ENCODE data around the gene IGF2BP1. TPM values are rescaled to one million over a fixed set of nuclear protein-coding genes. Genes with fewer than 3 reads are reported as not detected.

IGF2BP1 gene
- total and polyA plus RNA-seq, 2 of the 8 experiments (the other 6 are each of a cell fraction or from before 2014, with no cell fraction given) = 41.6 to 513 TPM

DNA sequence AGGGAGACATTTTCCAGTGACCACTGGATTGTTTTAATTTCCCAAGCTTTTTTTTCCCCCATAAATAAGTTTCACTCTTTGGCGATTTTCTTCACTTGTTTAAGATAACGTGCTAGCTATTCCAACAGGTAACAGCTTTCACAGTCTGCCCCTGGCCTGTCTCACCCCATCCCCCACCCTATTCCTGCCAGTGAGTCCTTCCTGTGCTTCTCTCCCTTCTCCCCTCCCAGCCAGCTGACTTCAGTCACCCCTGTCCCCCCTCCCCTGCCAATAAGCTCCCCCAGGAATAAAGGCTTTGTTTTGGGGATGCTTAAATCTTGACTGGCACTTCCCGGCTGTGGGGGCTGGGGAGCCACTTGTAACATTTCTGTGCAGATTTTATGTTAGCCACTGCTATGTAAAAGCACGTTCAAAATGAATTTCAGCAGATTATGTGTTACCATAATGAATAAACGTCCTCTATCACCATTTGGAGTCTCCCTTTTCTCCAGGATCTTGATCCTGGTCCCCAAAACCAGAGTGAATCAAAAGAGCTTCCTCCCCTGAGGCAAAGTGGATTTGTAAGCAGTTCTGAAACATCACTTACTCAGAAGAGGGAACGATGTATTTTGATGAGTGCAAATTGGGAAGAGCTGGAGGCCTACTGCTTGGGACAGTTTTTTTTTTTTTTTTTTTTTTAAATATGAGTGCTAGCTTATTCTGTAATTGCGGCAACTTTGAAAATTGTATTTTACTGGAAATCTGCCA, 58.2 kb downstream of the IGF2BP1 start:
- Histone ChIP-seq H3K4me3 (ENCODE audit: extremely low read depth in 1 of 4, insufficient read depth in 2 of 4, low read depth in 3 of 4, low read length in 4 of 4) (no peak overlapping the region; a peak in 1 of 8 replicates), H3K56ac (replicated peaks; ENCODE audit: insufficient read length, low read depth, low read length) (no peak overlapping the region), H3K36me3 (ENCODE audit: control insufficient read depth in 2 of 4, insufficient read depth in 4 of 4, low read length in 3 of 4) (peaks cover 11 to 56% (median 21%) of the 10 kb centered on the region in 4 experiments), H3K27ac (ENCODE audit: low read depth, low read length) (no peak overlapping the region), H3K23ac (ENCODE audit: insufficient read length) (no peak overlapping the region), H4K5ac (ENCODE audit: insufficient read length, low read depth, low read length) (no peak overlapping the region), H3K79me1 (ENCODE audit: low read depth, low read length) (peaks cover 3% of the 10 kb centered on the region; the same call in 1 of the 2 replicates), H3K4ac (replicated peaks; ENCODE audit: insufficient read length, low read depth, low read length) (no peak overlapping the region), H3K4me2 (ENCODE audit: insufficient read depth in 1 of 2, low read depth in 2 of 2, low read length in 2 of 2) (peak overlapping the region; percentile 12 to 16; a peak in 1 of 4 replicates), H4K20me1 (replicated peaks in 1 of 2; ENCODE audit: control insufficient read depth in 1 of 2, insufficient read depth in 2 of 2, low read length in 2 of 2) (peaks cover 2 to 4% of the 10 kb centered on the region in 2 experiments), H2AFZ (ENCODE audit: low read length) (no peak overlapping the region), H3K9me3 (ENCODE audit: insufficient read depth in 2 of 2, low read depth in 1 of 2, low read length in 1 of 2) (no peaks in the 10 kb centered on the region), H2AK5ac (ENCODE audit: low read depth, low read length) (no peak overlapping the region), H3K14ac (ENCODE audit: insufficient read length) (no peak overlapping the region), H2BK12ac (ENCODE audit: low read depth, low read length) (no peak overlapping the region), H3K79me2 (ENCODE audit: control insufficient read depth in 1 of 2, insufficient read depth in 2 of 2, low read length in 2 of 2) (no peaks in the 10 kb centered on the region), H3K23me2 (ENCODE audit: low read depth, low read length) (no peaks in the 10 kb centered on the region), H3K9ac (replicated peaks in 1 of 4; ENCODE audit: extremely low read depth in 1 of 4, low read depth in 3 of 4, low read length in 3 of 4) (no peak overlapping the region), H4K8ac (ENCODE audit: extremely low read depth, insufficient read depth, low read length) (no peak overlapping the region), H2BK5ac (ENCODE audit: low read depth, low read length) (no peak overlapping the region), H2BK20ac (ENCODE audit: low read length) (no peak overlapping the region), H3K4me1 (replicated peaks in 1 of 4; ENCODE audit: control insufficient read depth in 3 of 4, insufficient read depth in 4 of 4, low read length in 3 of 4) (peaks cover 10 to 23% (median 19%) of the 10 kb centered on the region in 4 experiments), H2BK15ac (ENCODE audit: low read length) (no peak overlapping the region), H4K91ac (replicated peaks; ENCODE audit: insufficient read length, low read length) (no peak overlapping the region), H3K27me3 (replicated peaks in 1 of 4; ENCODE audit: control insufficient read depth in 3 of 4, extremely low read depth in 1 of 4, insufficient read depth in 3 of 4, low read length in 3 of 4) (no peaks in the 10 kb centered on the region), H2BK120ac (replicated peaks; ENCODE audit: low read depth, low read length) (no peak overlapping the region), H3K18ac (ENCODE audit: extremely low read depth, low read length) (no peak overlapping the region)
- POLR2A ChIA-PET (ENCODE audit: partially characterized antibody) = interaction anchor here (0.6 to 5.2 kb wide), 17 partner anchors 7 to 172 kb away, joined by 3 to 28 read pairs (median 5); partner anchors contain the start of gene IGF2BP1
- DNase-seq (ENCODE audit: low read depth in 1 of 2, low spot score in 2 of 2) (no peak), FAIRE-seq (no peak)
- CTCF ChIA-PET (ENCODE audit: partially characterized antibody) = interaction anchor here (0.6 to 5.6 kb wide), 9 partner anchors 20 to 645 kb away, joined by 3 to 34 read pairs (median 4); partner anchors contain the start of gene GIP
- TF ChIP-seq FOSL1 (IDR thresholded peaks at IDR 0.05; ENCODE audit: insufficient read depth, low read depth, low read length) (no peak), CHD2 (IDR thresholded peaks at IDR 0.05; ENCODE audit: low read length) (peak; percentile 39; the same call in 1 of the 2 replicates)
- WGBS, 2 experiments (ENCODE audit: extremely low coverage in 1 of 2, insufficient coverage in 1 of 2, insufficient read length in 1 of 2, insufficient replicate concordance in 2 of 2, low coverage in 1 of 2, low lambda C conversion rate in 2 of 2, missing lambda C conversion rate in 1 of 2) = 87% methylated on average over 7 of the region's 7 CpGs; no CpG with 5 or more reads in 1 of the 2 experiments
